ENCODE measurements around the gene ZBTB45. TPM values are rescaled to one million over a fixed set of nuclear protein-coding genes. Genes with fewer than 3 reads are reported as not detected.
A peak's percentile ranks its signal among the peaks of the same experiment; 100 is the strongest.
"Not testable (repeated sequence)": the region's sequence is repeated elsewhere in the genome, so short reads cannot be mapped to it uniquely, and the experiment has no call there.

The ZBTB45 gene
- total RNA-seq, 1 donor from 2014 or later = 2.2 TPM

- H3F3A ChIP-seq (ENCODE audit: low read depth) = peaks cover 25% of the 10 kb centered on the region
- no peak for TF ChIP-seq CTCF (IDR thresholded peaks at IDR 0.05)
- TF ChIP-seq EZH2 (IDR thresholded peaks at IDR 0.05) = no peak
- TF ChIP-seq EZH2phosphoT487 (IDR thresholded peaks at IDR 0.05) = no peak
- H3K79me2 ChIP-seq (ENCODE audit: low read depth) = peaks cover 9% of the 10 kb centered on the region
- H3K36me3 ChIP-seq = no peaks in the 10 kb centered on the region
- H3K9me3 Mint-ChIP-seq = no peaks in the 10 kb centered on the region
- peaks cover 9% of the 10 kb centered on the region for H4K20me1 ChIP-seq (ENCODE audit: low read depth)
- H3K9me3 ChIP-seq (ENCODE audit: low read depth) = no peaks in the 10 kb centered on the region
- H3K9ac ChIP-seq = no peak overlapping the region
- H3K36me3 Mint-ChIP-seq = peaks cover 2% of the 10 kb centered on the region
- no peak overlapping the region for H3K27ac Mint-ChIP-seq
- H3K4me2 ChIP-seq = no peak overlapping the region
- no peak overlapping the region for H2AFZ ChIP-seq (replicated peaks)
- H3K4me1 Mint-ChIP-seq = peaks cover 25% of the 10 kb centered on the region
- peaks cover 3% of the 10 kb centered on the region for H3K4me1 ChIP-seq
- H3K27ac ChIP-seq = no peak overlapping the region
- H3K4me3 Mint-ChIP-seq = no peak overlapping the region
- no peak overlapping the region for H3K4me3 ChIP-seq
- H3K27me3 ChIP-seq = no peaks in the 10 kb centered on the region
- H3K27me3 Mint-ChIP-seq (ENCODE audit: insufficient read depth, low read depth) = peaks cover 7% of the 10 kb centered on the region
- DNase-seq (ENCODE audit: low spot score) = no peak
Measured at GRCh38 chr19:58471736-58472135, 47.9 kb downstream of the ZBTB45 start.

- H3K27me3 Mint-ChIP-seq (ENCODE audit: insufficient read depth, low read depth); H3K9me3 Mint-ChIP-seq; DNase-seq (ENCODE audit: low spot score): not testable (repeated sequence)
Measured at GRCh38 chr19:58470837-58471543, 48.6 kb downstream of the ZBTB45 start.

GRCh38 chr19:58469241-58470013 is 50.2 kb downstream of the ZBTB45 start:
- H3K4me3 Mint-ChIP-seq = peak overlapping the region; percentile 85
- no peak for TF ChIP-seq EZH2 (IDR thresholded peaks at IDR 0.05)
- no peak for TF ChIP-seq EZH2phosphoT487 (IDR thresholded peaks at IDR 0.05)
- no peak for TF ChIP-seq CTCF (IDR thresholded peaks at IDR 0.05)
- H2AFZ ChIP-seq (replicated peaks) = no peak overlapping the region
- no peaks in the 10 kb centered on the region for H3K9me3 Mint-ChIP-seq
- no peak overlapping the region for H3K9ac ChIP-seq
- peaks cover 2% of the 10 kb centered on the region for H3K27me3 Mint-ChIP-seq (ENCODE audit: insufficient read depth, low read depth)
- no peak overlapping the region for H3K27ac Mint-ChIP-seq
- peaks cover 9% of the 10 kb centered on the region for H3K79me2 ChIP-seq (ENCODE audit: low read depth)
- H3K9me3 ChIP-seq (ENCODE audit: low read depth) = no peaks in the 10 kb centered on the region
- H4K20me1 ChIP-seq (ENCODE audit: low read depth) = peaks cover 9% of the 10 kb centered on the region
- no peak overlapping the region for H3K27ac ChIP-seq
- H3K4me3 ChIP-seq = no peak overlapping the region
- DNase-seq (ENCODE audit: low spot score) = no peak
- H3K27me3 ChIP-seq = peaks cover 12% of the 10 kb centered on the region
- peaks cover 20% of the 10 kb centered on the region for H3K4me1 Mint-ChIP-seq
- peaks cover 5% of the 10 kb centered on the region for H3F3A ChIP-seq (ENCODE audit: low read depth)
- no peaks in the 10 kb centered on the region for H3K4me1 ChIP-seq
- H3K36me3 ChIP-seq = no peaks in the 10 kb centered on the region
- H3K36me3 Mint-ChIP-seq = peaks cover 2% of the 10 kb centered on the region
- no peak overlapping the region for H3K4me2 ChIP-seq

More at GRCh38 chr19:58470837-58471543, 48.6 kb downstream of the ZBTB45 start:
- H3F3A ChIP-seq (ENCODE audit: low read depth) = peaks cover 18% of the 10 kb centered on the region
- not testable (repeated sequence) for H3K4me3 Mint-ChIP-seq; H3K27ac Mint-ChIP-seq; H3K9ac ChIP-seq; H3K4me3 ChIP-seq; H3K4me1 ChIP-seq; H2AFZ ChIP-seq (replicated peaks); H3K36me3 ChIP-seq; H3K27ac ChIP-seq; H3K27me3 ChIP-seq; H3K4me2 ChIP-seq; H3K36me3 Mint-ChIP-seq; H3K79me2 ChIP-seq (ENCODE audit: low read depth); H4K20me1 ChIP-seq (ENCODE audit: low read depth); H3K9me3 ChIP-seq (ENCODE audit: low read depth)
- peaks cover 25% of the 10 kb centered on the region for H3K4me1 Mint-ChIP-seq

Measured in neural progenitor cell (in vitro differentiated cells).